Neural crest cell (in vitro differentiated cells): ENCODE measurements around the gene CAAP1. TPM values are rescaled to one million over a fixed set of nuclear protein-coding genes. Genes with fewer than 3 reads are reported as not detected.

ENCODE experiments used
- DNase-seq: peaks from one replicate; pipeline ENCODE4 v3.0.0; 2021; ENCODE audit warnings: low read depth, mixed read lengths, low spot score
- H3K27ac Mint-ChIP-seq: one replicate; pipeline ENCODE4 v1.8.0; 2021; ENCODE audit warnings: mild to moderate bottlenecking, mixed read lengths; ENCODE audit not compliant: unreplicated experiment
- H3K27me3 Mint-ChIP-seq: 2 replicates; pipeline ENCODE4 v1.8.0; 2021; ENCODE audit warnings: low read depth, mild to moderate bottlenecking, mixed read lengths
- H3K36me3 Mint-ChIP-seq: 2 replicates; pipeline ENCODE4 v1.8.0; 2021; ENCODE audit warnings: low read depth, mild to moderate bottlenecking, mixed read lengths
- H3K4me1 Mint-ChIP-seq: 2 replicates; pipeline ENCODE4 v1.8.0; 2021; ENCODE audit warnings: mixed read lengths
- H3K4me3 Mint-ChIP-seq: one replicate; pipeline ENCODE4 v1.8.0; 2021; ENCODE audit warnings: mild to moderate bottlenecking, mixed read lengths
- H3K9me3 Mint-ChIP-seq: 2 replicates; pipeline ENCODE4 v1.8.0; 2021; ENCODE audit warnings: mixed read lengths
- total RNA-seq: library from RNA; stranded (reverse); gene quantifications from 2 replicates; pipeline ENCODE4 v1.2.1, GENCODE V29; 2021
- TF ChIP-seq, protein P1 (sequence below): fragments of 200-600 bp; sonication (generic); conservative IDR thresholded peaks from 2 replicates; pipeline ENCODE4 v1.5.0; 2021; ENCODE audit warnings: antibody characterized with exemption, mild to moderate bottlenecking

The CAAP1 gene
- total RNA-seq, 1 donor from 2014 or later = 17.8 TPM

DNA sequence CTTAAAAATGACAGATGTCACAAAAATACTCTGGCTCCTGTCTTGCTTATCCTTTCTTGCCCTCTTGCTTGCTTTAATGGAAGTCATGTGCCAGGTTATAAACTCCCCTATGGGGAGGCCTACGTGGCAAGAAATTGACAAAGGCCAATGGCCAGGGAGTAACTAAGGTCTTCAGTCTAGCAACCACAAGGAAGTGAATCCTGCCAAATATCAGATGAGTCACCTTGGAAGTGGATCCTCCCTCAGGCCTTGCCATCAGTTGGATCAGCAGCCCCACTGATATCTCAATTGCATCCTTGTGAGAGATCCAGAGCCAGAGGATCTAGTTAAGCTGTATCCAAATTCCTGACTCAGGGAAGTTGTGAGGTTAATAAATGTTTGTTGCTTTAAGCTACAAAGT lies 82.8 kb downstream of the CAAP1 start:
- DNase-seq = no peak
- no peak overlapping the region for H3K4me3 Mint-ChIP-seq
- H3K4me1 Mint-ChIP-seq = no peaks in the 10 kb centered on the region

DNA sequence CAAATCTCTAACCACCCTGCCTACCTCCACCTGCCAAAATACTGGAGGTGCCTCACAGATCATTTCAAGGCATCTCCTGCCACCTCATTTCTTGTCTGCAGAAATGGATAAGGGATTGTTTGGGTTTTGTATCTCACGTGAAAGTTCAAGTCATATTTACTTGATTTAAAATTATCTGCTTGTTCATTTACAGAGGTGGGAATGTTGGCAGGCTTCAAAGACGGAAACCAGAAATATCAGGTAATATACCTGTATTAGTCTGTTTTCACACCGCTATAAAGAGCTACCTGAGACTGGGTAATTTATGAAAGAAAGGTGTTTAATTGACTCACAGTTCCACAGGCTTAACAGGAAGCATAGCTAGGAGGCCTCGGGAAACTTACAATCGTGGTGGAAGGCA lies 85.4 kb downstream of the CAAP1 start:
- Mint-ChIP-seq H3K9me3 (peaks cover 6% of the 10 kb centered on the region), H3K27ac (peak overlapping the region; percentile 20)
- no peak for DNase-seq

More for the DNA sequence above, 82.8 kb downstream of the CAAP1 start:
- TF ChIP-seq, protein P1, sequence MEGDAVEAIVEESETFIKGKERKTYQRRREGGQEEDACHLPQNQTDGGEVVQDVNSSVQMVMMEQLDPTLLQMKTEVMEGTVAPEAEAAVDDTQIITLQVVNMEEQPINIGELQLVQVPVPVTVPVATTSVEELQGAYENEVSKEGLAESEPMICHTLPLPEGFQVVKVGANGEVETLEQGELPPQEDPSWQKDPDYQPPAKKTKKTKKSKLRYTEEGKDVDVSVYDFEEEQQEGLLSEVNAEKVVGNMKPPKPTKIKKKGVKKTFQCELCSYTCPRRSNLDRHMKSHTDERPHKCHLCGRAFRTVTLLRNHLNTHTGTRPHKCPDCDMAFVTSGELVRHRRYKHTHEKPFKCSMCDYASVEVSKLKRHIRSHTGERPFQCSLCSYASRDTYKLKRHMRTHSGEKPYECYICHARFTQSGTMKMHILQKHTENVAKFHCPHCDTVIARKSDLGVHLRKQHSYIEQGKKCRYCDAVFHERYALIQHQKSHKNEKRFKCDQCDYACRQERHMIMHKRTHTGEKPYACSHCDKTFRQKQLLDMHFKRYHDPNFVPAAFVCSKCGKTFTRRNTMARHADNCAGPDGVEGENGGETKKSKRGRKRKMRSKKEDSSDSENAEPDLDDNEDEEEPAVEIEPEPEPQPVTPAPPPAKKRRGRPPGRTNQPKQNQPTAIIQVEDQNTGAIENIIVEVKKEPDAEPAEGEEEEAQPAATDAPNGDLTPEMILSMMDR = no peak
- Mint-ChIP-seq H3K36me3 (peaks cover 7% of the 10 kb centered on the region), H3K27me3 (no peaks in the 10 kb centered on the region), H3K27ac (no peak overlapping the region), H3K9me3 (peaks cover 10% of the 10 kb centered on the region)

DNA sequence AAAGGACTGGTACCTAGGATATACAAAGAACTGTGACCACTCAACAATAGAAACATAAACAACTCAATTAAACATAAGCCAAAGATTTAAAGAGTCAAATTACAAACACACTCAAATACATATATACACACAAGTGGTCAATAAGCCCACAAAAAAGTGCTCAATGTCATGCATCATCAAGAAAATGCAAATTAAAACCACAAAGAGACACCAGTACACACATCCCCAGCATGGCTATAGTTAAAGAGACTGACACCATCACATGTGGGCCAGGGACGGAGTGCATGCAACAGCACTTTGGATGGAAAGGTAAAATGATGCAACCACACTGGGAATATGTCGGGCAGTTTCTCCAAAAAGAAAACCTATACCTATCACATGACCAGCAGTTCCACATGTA lies 89.7 kb downstream of the CAAP1 start:
- Mint-ChIP-seq H3K4me3 (no peak overlapping the region), H3K9me3 (no peaks in the 10 kb centered on the region)
- no peak for DNase-seq

More for the DNA sequence above, 85.4 kb downstream of the CAAP1 start:
- peaks cover 5% of the 10 kb centered on the region for H3K36me3 Mint-ChIP-seq
- TF ChIP-seq, protein P1 = no peak
- H3K4me1 Mint-ChIP-seq = no peaks in the 10 kb centered on the region
- no peaks in the 10 kb centered on the region for H3K27me3 Mint-ChIP-seq
- no peak overlapping the region for H3K4me3 Mint-ChIP-seq

GRCh38 chr9:26801772-26802171 lies 90.8 kb downstream of the CAAP1 start:
- Mint-ChIP-seq H3K9me3 (no peaks in the 10 kb centered on the region), H3K27me3 (no peaks in the 10 kb centered on the region), H3K4me3 (no peak overlapping the region), H3K36me3 (no peaks in the 10 kb centered on the region), H3K27ac (no peak overlapping the region), H3K4me1 (no peaks in the 10 kb centered on the region)
- TF ChIP-seq, protein P1 = no peak
- no peak for DNase-seq

More for the DNA sequence above, 89.7 kb downstream of the CAAP1 start:
- H3K27me3 Mint-ChIP-seq = no peaks in the 10 kb centered on the region
- TF ChIP-seq, protein P1 = no peak
- no peak overlapping the region for H3K27ac Mint-ChIP-seq
- no peaks in the 10 kb centered on the region for H3K4me1 Mint-ChIP-seq
- H3K36me3 Mint-ChIP-seq = no peaks in the 10 kb centered on the region

DNA sequence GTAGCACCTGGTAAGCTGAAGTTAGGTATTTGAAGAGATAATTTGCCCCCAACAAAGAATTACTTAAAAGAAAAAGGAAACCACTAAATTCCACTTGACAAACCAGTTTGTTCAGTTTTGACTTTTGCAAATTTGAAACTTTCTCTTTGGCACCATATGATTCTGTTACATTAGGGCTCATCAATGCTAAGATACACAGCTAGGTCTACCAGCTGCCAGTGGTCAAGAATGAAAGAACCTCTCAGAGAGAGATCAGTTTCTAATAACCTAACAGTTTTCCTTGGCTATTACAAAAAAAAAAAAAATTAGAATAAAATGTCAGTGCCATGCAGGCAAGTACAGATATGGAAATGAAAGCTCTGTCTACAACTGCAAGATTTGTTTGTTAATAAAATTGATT lies 92.3 kb downstream of the CAAP1 start:
- H3K4me1 Mint-ChIP-seq = no peaks in the 10 kb centered on the region
- no peak overlapping the region for H3K4me3 Mint-ChIP-seq
- no peak for DNase-seq
- H3K36me3 Mint-ChIP-seq = no peaks in the 10 kb centered on the region
- H3K9me3 Mint-ChIP-seq = peaks cover under 1% of the 10 kb centered on the region
- no peaks in the 10 kb centered on the region for H3K27me3 Mint-ChIP-seq
- H3K27ac Mint-ChIP-seq = no peak overlapping the region
- TF ChIP-seq, protein P1 = no peak

DNA sequence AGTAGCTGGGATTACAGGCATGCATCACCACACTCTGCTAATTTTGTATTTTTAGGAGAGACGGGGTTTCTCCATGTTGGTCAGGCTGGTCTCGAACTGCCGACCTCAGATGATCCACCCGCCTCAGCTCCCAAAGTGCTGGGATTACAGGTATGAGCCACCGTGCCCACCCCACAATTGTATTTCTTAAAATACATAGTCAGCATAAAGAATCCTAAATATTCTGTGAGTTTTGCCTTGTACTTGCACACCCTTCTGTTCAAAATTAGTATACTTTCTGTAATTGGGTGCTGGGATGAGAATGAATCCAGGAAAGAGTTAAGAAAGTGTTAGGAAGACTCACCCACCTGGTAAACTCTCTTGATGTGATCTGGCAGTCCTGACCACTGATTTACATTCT lies 101.3 kb downstream of the CAAP1 start:
- Mint-ChIP-seq H3K27me3 (no peaks in the 10 kb centered on the region), H3K4me3 (no peak overlapping the region), H3K9me3 (peaks cover 17% of the 10 kb centered on the region), H3K27ac (no peak overlapping the region), H3K36me3 (no peaks in the 10 kb centered on the region), H3K4me1 (no peaks in the 10 kb centered on the region)
- DNase-seq = no peak
- TF ChIP-seq, protein P1 = no peak
